Measurements from ENCODE around the gene RIMBP2. TPM values are rescaled to one million over a fixed set of nuclear protein-coding genes. Genes with fewer than 3 reads are reported as not detected.

RIMBP2 gene
- total and polyA plus RNA-seq, 8 donors, result 0.42 to 19.0 (median 16.1) TPM

DNA sequence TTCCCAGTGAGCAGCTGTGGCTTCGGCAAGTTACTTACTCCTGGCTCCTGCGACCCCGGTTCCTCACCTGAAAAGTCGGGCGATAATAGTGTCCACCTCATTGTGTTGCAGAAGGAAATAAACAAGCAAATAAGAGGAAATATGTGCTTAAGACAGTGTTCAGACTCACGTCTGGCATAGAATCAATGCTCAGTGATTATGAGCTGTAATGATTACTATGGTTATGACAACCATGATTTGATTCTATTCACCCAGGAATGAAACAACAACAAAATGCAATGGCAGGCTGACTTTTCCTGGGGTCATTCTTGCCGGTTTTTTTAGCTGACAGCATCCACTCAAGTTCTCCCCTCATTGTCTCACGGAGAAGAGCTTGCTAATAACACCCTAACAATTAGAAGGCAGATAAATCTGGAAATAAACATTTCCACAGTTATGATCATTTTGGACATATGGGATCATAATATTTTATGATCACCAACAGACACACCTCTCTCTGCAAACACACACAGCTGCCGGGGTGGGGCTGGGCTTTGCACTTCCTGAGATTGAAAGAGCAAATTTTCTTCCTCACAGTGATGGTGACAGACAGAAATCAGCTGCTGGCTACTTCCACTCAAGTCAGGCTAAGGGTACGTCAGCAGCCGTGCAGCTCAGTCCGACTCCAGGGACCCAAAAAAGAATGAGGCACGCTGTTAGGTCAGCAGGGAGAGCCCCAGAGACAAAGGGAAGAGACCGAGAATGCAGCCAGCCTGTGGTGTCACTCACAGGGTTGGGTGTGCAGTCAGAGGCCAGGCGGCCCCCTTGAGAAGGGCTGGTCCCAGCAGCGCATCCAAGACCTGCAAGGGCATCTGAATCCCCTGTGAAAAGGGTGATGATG, 158.0 kb downstream of the RIMBP2 start:
- Histone ChIP-seq H3K4me1 (no peaks in the 10 kb centered on the region), H3K4me3 (no peak overlapping the region), H3K36me3 (no peaks in the 10 kb centered on the region), H3K27ac (no peak overlapping the region), H3K27me3 (peaks cover 0 to 26% of the 10 kb centered on the region in 2 donors), H3K9me3 (no peaks in the 10 kb centered on the region)
- no peak for DNase-seq
- no peak for ATAC-seq
- TF ChIP-seq, protein P1, sequence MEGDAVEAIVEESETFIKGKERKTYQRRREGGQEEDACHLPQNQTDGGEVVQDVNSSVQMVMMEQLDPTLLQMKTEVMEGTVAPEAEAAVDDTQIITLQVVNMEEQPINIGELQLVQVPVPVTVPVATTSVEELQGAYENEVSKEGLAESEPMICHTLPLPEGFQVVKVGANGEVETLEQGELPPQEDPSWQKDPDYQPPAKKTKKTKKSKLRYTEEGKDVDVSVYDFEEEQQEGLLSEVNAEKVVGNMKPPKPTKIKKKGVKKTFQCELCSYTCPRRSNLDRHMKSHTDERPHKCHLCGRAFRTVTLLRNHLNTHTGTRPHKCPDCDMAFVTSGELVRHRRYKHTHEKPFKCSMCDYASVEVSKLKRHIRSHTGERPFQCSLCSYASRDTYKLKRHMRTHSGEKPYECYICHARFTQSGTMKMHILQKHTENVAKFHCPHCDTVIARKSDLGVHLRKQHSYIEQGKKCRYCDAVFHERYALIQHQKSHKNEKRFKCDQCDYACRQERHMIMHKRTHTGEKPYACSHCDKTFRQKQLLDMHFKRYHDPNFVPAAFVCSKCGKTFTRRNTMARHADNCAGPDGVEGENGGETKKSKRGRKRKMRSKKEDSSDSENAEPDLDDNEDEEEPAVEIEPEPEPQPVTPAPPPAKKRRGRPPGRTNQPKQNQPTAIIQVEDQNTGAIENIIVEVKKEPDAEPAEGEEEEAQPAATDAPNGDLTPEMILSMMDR (IDR thresholded peaks at IDR 0.05), result no peak
- intact Hi-C loops (cut with DNase I), result no loop called here

- TF ChIP-seq, protein P1 (IDR thresholded peaks at IDR 0.05), result no peak
- Histone ChIP-seq H3K4me3 (no peak overlapping the region), H3K27ac (no peak overlapping the region), H3K9me3 (no peaks in the 10 kb centered on the region), H3K27me3 (peaks cover 0 to 26% of the 10 kb centered on the region in 2 donors), H3K36me3 (no peaks in the 10 kb centered on the region), H3K4me1 (no peaks in the 10 kb centered on the region)
- DNase-seq (no peak), ATAC-seq (no peak)
- intact Hi-C loops (cut with DNase I), result no loop called here
These were observed 158.9 kb downstream of the RIMBP2 start for GRCh38 chr12:130557201-130557600.

- no peak for ATAC-seq
- DNase-seq, result no peak
- Histone ChIP-seq H3K4me3 (no peak overlapping the region), H3K36me3 (no peaks in the 10 kb centered on the region), H3K27me3 (peaks cover 0 to 26% of the 10 kb centered on the region in 2 donors), H3K4me1 (no peaks in the 10 kb centered on the region), H3K27ac (no peak overlapping the region), H3K9me3 (peaks cover 0 to 4% of the 10 kb centered on the region in 2 donors)
- intact Hi-C loops (cut with DNase I), result no loop called here
- TF ChIP-seq, protein P1 (IDR thresholded peaks at IDR 0.05), result no peak
These were observed 159.5 kb downstream of the RIMBP2 start for GRCh38 chr12:130556486-130557055.

DNA sequence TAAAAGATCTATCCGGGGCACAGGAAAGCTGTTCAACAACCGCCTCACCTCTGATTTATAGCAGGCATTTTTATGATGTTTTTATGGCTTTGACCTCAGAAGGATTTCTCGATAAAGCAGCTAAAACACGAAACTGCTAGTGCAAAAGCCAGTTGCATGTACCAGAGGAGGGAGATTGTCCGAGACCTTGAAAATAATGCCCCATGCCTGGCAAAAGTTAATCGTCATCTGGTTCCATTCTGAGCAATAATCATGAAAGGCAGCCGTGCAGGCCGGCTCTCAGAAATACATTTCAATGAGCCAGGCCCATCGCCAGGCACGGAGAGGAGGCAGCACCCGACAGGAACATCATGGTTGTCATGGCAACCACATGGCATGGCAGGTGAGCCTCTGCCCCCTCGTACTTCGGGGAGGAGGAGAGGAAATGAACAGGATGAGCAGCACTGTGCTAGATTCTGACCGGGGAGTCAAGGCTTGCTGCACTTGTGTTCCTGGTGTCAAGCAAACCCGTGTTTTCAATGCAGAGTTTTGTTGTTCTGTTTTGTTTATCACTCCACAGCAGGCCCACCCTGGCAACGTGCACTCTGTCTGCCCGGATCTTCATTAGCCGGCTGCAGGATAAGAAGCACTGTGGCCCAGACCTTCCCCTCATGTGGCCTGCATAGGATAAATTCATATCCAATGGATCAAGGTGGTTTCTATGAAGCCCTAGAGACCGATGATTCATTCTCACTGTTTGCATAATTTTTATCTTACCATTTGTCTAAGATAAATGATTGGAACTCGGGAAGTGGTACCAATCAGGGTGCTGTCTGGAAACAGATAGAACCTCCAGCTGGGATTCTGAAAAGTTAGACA, 160.2 kb downstream of the RIMBP2 start:
- TF ChIP-seq, protein P1 (IDR thresholded peaks at IDR 0.05), result no peak
- peaks cover 0 to 26% of the 10 kb centered on the region in 2 donors for H3K27me3 ChIP-seq
- no peak overlapping the region for H3K4me3 ChIP-seq
- intact Hi-C loops (cut with DNase I), result no loop called here
- H3K4me1 ChIP-seq, result no peaks in the 10 kb centered on the region
- H3K27ac ChIP-seq, result no peak overlapping the region
- ATAC-seq (no peak), DNase-seq (no peak)
- H3K9me3 ChIP-seq, result peaks cover 0 to 11% of the 10 kb centered on the region in 2 donors
- no peaks in the 10 kb centered on the region for H3K36me3 ChIP-seq
